Epithelial cell of proximal tubule (primary cell): Measurements from ENCODE around the gene DMD. TPM values are rescaled to one million over a fixed set of nuclear protein-coding genes. Genes with fewer than 3 reads are reported as not detected.

Experiments used
- DNase-seq: peaks from one replicate; pipeline ENCODE4 v3.0.0-alpha.2; 2011; ENCODE audit warnings: low read depth
- H3K4me3 ChIP-seq: 2 replicates; pipeline ENCODE4 v1.5.1; 2011; ENCODE audit warnings: low read depth, mild to moderate bottlenecking, low read length
- total RNA-seq: library from RNA; depleted of rRNA; stranded (reverse); fragments of >200 nt; gene quantifications from 2 replicates; pipeline ENCODE4 v1.2.3, GENCODE V29; 2015
- TF ChIP-seq, protein P1 (sequence below): conservative IDR thresholded peaks from 2 replicates; pipeline ENCODE4 v1.5.1; 2012; ENCODE audit warnings: low read depth, mild to moderate bottlenecking, low read length

Gene DMD
- total RNA-seq, 1 donor from 2014 or later: 1.3 TPM

DNA sequence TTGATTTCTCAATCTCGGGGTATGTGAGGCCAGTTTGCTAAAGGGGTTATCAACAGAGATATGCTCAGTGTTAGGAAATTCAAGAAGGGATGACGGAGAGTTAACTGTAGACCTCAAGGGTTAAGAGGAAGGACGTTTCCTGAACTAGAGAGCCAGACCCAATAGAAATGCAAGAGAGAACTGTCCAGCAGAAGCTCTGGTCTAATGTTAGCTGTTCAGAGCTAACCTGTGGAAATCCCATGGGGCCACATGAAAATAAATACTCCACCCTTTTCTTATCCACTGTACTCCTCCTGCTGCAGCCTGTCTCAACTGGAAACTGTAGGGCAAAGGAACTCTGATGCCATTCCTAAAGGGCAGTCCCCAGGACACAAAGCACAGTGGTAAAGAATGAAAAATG lies 274.3 kb downstream of the DMD start:
- H3K4me3 ChIP-seq: no peak overlapping the region
- no peak for DNase-seq
- TF ChIP-seq, protein P1, sequence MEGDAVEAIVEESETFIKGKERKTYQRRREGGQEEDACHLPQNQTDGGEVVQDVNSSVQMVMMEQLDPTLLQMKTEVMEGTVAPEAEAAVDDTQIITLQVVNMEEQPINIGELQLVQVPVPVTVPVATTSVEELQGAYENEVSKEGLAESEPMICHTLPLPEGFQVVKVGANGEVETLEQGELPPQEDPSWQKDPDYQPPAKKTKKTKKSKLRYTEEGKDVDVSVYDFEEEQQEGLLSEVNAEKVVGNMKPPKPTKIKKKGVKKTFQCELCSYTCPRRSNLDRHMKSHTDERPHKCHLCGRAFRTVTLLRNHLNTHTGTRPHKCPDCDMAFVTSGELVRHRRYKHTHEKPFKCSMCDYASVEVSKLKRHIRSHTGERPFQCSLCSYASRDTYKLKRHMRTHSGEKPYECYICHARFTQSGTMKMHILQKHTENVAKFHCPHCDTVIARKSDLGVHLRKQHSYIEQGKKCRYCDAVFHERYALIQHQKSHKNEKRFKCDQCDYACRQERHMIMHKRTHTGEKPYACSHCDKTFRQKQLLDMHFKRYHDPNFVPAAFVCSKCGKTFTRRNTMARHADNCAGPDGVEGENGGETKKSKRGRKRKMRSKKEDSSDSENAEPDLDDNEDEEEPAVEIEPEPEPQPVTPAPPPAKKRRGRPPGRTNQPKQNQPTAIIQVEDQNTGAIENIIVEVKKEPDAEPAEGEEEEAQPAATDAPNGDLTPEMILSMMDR: no peak

DNA sequence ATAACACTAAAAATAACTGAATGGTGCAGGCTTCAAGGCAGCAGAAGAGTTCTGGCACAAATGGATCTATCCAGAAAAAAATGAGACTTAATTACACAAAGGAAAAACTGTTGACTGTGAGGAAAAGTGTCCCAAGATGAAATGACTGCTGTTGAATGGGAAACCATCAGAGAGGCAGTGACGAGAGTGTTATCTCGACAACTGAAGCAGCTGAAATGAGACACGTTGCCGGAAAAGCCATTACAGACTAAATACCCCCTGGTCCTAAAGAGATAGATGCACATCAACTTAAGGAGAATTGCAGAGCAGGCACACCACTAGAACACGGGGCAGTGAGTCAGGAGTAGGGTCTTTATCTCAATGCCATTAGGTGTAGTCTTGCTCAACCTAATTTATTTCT lies 277.8 kb downstream of the DMD start:
- TF ChIP-seq, protein P1: no peak
- no peak for DNase-seq
- H3K4me3 ChIP-seq: no peak overlapping the region

- no peak for DNase-seq
- no peak overlapping the region for H3K4me3 ChIP-seq
- TF ChIP-seq, protein P1: no peak
These were observed 282.3 kb downstream of the DMD start for GRCh38 chrX:32929040-32929439.

- no peak for DNase-seq
- H3K4me3 ChIP-seq: no peak overlapping the region
- TF ChIP-seq, protein P1: no peak
These were observed 315.3 kb downstream of the DMD start for GRCh38 chrX:32896088-32896487.

DNA sequence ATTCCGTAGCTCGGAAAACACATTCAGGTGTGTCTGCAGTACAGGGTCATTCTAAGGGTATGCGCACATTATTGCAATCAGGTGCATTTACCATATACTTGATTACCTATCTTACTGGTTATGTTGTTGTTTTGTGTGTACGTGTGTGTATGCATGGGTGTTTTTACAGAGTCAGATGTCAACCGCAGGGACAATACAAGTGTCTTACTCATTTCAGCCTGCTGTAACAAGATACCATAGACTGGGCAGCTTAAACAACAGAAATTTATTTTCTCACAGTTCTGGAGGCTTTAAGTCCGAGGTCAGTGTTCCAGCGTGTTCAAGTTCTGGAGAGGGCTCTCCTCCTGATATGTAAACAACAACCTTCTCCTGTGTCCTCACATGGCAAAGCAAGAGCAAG lies 316.7 kb downstream of the DMD start:
- no peak for DNase-seq
- TF ChIP-seq, protein P1: no peak

GRCh38 chrX:32893751-32894150 lies 317.6 kb downstream of the DMD start:
- TF ChIP-seq, protein P1: no peak
- no peak overlapping the region for H3K4me3 ChIP-seq
- no peak for DNase-seq

More for the DNA sequence above, 316.7 kb downstream of the DMD start:
- no peak overlapping the region for H3K4me3 ChIP-seq

- no peak for DNase-seq
- TF ChIP-seq, protein P1: no peak
- H3K4me3 ChIP-seq: no peak overlapping the region
These were observed 333.8 kb downstream of the DMD start for GRCh38 chrX:32877592-32877991.
